Astrocyte (in vitro differentiated cells and primary cell): ENCODE results near the gene LRRN4. TPM values are rescaled to one million over a fixed set of nuclear protein-coding genes. Genes with fewer than 3 reads are reported as not detected.
A peak's percentile ranks its signal among the peaks of the same experiment; 100 is the strongest.

Experiments
- DNase-seq: peaks from one replicate; pipeline ENCODE4 v3.0.0-alpha.2; 2010; ENCODE audit warnings: low read depth
- FAIRE-seq: peaks from 2 replicates; lab custom pipeline; 2011; peaks lifted over from hg19 to GRCh38; lab: Jason Lieb, UNC
- H2AFZ ChIP-seq: 2 replicates; pipeline ENCODE4 v1.6.0; 2012; ENCODE audit warnings: low read depth, low read length, inconsistent platforms
- H3K27ac ChIP-seq: 2 replicates; pipeline ENCODE4 v1.5.1; 2011; ENCODE audit warnings: low read depth, low read length, inconsistent platforms
- H3K27me3 ChIP-seq: 2 replicates; pipeline ENCODE4 v1.6.0; 2011; ENCODE audit warnings: low read length, inconsistent platforms; ENCODE audit not compliant: insufficient read depth
- H3K36me3 ChIP-seq: 2 replicates; pipeline ENCODE4 v1.5.1; 2011; ENCODE audit warnings: low read length, inconsistent platforms; ENCODE audit not compliant: insufficient read depth
- H3K4me1 ChIP-seq: 2 replicates; pipeline ENCODE4 v1.5.1; 2011; ENCODE audit warnings: low read length, inconsistent platforms; ENCODE audit not compliant: insufficient read depth
- H3K4me2 ChIP-seq: 2 replicates; pipeline ENCODE4 v1.6.0; 2012; ENCODE audit warnings: low read length, inconsistent platforms
- H3K4me3 ChIP-seq: 2 replicates; pipeline ENCODE4 v1.5.1; 2011; ENCODE audit warnings: low read depth, mild to moderate bottlenecking, low read length, inconsistent platforms; ENCODE audit not compliant: insufficient read depth
- H3K79me2 ChIP-seq: 2 replicates; pipeline ENCODE4 v1.6.0; 2012; ENCODE audit warnings: mild to moderate bottlenecking, low read length, inconsistent platforms; ENCODE audit not compliant: insufficient read depth
- H3K9ac ChIP-seq: 2 replicates; pipeline ENCODE4 v1.6.0; 2012; ENCODE audit warnings: mild to moderate bottlenecking, low read length, inconsistent platforms
- H3K9me3 ChIP-seq: 2 replicates; pipeline ENCODE4 v1.5.1; 2012; ENCODE audit warnings: low read depth, mild to moderate bottlenecking, low read length, inconsistent platforms; ENCODE audit not compliant: insufficient read depth
- H4K20me1 ChIP-seq: 2 replicates; pipeline ENCODE4 v1.6.0; 2012; ENCODE audit warnings: low read length, inconsistent platforms; ENCODE audit not compliant: insufficient read depth
- H3K27ac Mint-ChIP-seq: one replicate; pipeline ENCODE4 v1.8.0; 2021; ENCODE audit warnings: mild to moderate bottlenecking, mixed read lengths; ENCODE audit not compliant: unreplicated experiment
- H3K27me3 Mint-ChIP-seq: one replicate; pipeline ENCODE4 v1.8.0; 2021; ENCODE audit warnings: low read depth, mixed read lengths; ENCODE audit not compliant: unreplicated experiment
- H3K36me3 Mint-ChIP-seq: one replicate; pipeline ENCODE4 v1.8.0; 2021; ENCODE audit warnings: low read depth, mixed read lengths; ENCODE audit not compliant: unreplicated experiment
- H3K4me1 Mint-ChIP-seq: one replicate; pipeline ENCODE4 v1.8.0; 2021; ENCODE audit warnings: low read depth, mixed read lengths; ENCODE audit not compliant: unreplicated experiment
- H3K4me3 Mint-ChIP-seq: one replicate; pipeline ENCODE4 v1.8.0; 2021; ENCODE audit warnings: mild to moderate bottlenecking, moderate library complexity, mixed read lengths; ENCODE audit not compliant: unreplicated experiment
- H3K9me3 Mint-ChIP-seq: one replicate; pipeline ENCODE4 v1.8.0; 2021; ENCODE audit warnings: mild to moderate bottlenecking, mixed read lengths; ENCODE audit not compliant: unreplicated experiment
- EZH2 ChIP-seq: IDR thresholded peaks from 2 replicates; pipeline ENCODE4 v1.6.1; 2012; ENCODE audit warnings: mild to moderate bottlenecking, low read length, inconsistent platforms; ENCODE audit not compliant: insufficient read depth
- total RNA-seq: library from RNA; stranded (reverse); gene quantifications from 2 replicates; pipeline ENCODE4 v1.2.1, GENCODE V29; 2021
- TF ChIP-seq, protein P1 (sequence below): IDR thresholded peaks from 2 replicates; pipeline ENCODE4 v1.5.1; 2011; ENCODE audit warnings: low read depth, mild to moderate bottlenecking, inconsistent platforms, low read length, moderate library complexity; ENCODE audit not compliant: insufficient read depth

Gene LRRN4
- total RNA-seq, 1 donor from 2014 or later: 1.0 TPM

DNA sequence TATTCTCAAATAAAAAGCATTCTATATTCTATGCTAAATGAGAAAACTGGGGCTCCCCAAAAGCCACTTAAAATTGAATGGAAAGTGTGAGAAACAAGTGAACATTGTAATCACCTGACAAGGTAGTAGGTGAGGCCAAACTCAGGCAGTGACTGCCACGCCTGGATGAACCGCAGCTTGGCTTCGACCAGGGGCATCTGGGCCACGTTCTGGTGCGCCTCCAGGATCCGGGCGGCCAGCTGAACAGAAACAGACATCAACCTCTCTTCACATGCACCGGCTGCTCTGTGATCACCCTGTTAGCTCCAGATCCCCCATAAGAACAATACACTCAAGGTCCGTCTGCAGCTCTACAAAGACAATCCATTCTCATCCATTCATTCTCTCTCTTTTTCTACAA lies 30.1 kb upstream of the LRRN4 start:
- Mint-ChIP-seq H3K9me3 (no peaks in the 10 kb centered on the region), H3K4me3 (no peak overlapping the region), H3K27ac (no peak overlapping the region), H3K4me1 (no peaks in the 10 kb centered on the region), H3K36me3 (peaks cover 38% of the 10 kb centered on the region), H3K27me3 (no peaks in the 10 kb centered on the region)
- DNase-seq: no peak
- no peak for TF ChIP-seq EZH2
- TF ChIP-seq, protein P1, sequence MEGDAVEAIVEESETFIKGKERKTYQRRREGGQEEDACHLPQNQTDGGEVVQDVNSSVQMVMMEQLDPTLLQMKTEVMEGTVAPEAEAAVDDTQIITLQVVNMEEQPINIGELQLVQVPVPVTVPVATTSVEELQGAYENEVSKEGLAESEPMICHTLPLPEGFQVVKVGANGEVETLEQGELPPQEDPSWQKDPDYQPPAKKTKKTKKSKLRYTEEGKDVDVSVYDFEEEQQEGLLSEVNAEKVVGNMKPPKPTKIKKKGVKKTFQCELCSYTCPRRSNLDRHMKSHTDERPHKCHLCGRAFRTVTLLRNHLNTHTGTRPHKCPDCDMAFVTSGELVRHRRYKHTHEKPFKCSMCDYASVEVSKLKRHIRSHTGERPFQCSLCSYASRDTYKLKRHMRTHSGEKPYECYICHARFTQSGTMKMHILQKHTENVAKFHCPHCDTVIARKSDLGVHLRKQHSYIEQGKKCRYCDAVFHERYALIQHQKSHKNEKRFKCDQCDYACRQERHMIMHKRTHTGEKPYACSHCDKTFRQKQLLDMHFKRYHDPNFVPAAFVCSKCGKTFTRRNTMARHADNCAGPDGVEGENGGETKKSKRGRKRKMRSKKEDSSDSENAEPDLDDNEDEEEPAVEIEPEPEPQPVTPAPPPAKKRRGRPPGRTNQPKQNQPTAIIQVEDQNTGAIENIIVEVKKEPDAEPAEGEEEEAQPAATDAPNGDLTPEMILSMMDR: no peak
- Histone ChIP-seq H3K27ac (no peak overlapping the region), H3K27me3 (no peaks in the 10 kb centered on the region), H3K36me3 (no peaks in the 10 kb centered on the region), H3K9me3 (no peaks in the 10 kb centered on the region), H3K4me2 (no peak overlapping the region), H4K20me1 (no peaks in the 10 kb centered on the region), H3K4me3 (no peak overlapping the region), H3K4me1 (no peaks in the 10 kb centered on the region), H3K9ac (no peak overlapping the region), H3K79me2 (no peaks in the 10 kb centered on the region), H2AFZ (no peak overlapping the region)
- FAIRE-seq: no peak

DNA sequence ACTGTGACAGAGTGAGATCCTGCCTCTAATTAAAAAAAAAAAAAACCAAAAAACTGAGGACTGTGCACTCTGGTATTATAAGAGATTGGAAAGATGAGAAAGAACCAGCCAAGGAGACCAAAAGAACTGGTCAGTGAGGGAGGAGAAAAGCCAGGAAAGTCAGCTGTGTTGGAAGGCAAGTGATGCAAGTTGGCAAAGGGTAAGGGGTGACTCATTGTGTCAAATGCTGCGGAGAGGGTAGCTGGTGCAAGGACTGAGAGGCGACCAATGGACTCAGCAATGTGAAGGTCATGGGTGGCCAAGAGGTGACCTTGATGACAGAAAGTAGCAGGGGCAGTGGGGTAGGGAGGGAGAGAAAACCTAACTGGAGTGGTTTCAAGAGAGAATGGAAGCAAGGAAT lies 27.4 kb upstream of the LRRN4 start:
- no peaks in the 10 kb centered on the region for H3K27me3 ChIP-seq
- no peaks in the 10 kb centered on the region for H3K79me2 ChIP-seq
- DNase-seq (peak; percentile 42), FAIRE-seq (no peak)
- Mint-ChIP-seq H3K27ac (no peak overlapping the region), H3K27me3 (no peaks in the 10 kb centered on the region), H3K9me3 (no peaks in the 10 kb centered on the region), H3K4me3 (no peak overlapping the region), H3K36me3 (peaks cover 33% of the 10 kb centered on the region), H3K4me1 (no peaks in the 10 kb centered on the region)
- H3K9me3 ChIP-seq: no peaks in the 10 kb centered on the region
- no peak for TF ChIP-seq EZH2
- TF ChIP-seq, protein P1: no peak
- no peaks in the 10 kb centered on the region for H3K36me3 ChIP-seq
- no peak overlapping the region for H3K27ac ChIP-seq
- H3K4me1 ChIP-seq: no peaks in the 10 kb centered on the region
- no peak overlapping the region for H3K4me2 ChIP-seq
- no peak overlapping the region for H3K9ac ChIP-seq
- H3K4me3 ChIP-seq: no peak overlapping the region
- no peaks in the 10 kb centered on the region for H4K20me1 ChIP-seq
- H2AFZ ChIP-seq: no peak overlapping the region

DNA sequence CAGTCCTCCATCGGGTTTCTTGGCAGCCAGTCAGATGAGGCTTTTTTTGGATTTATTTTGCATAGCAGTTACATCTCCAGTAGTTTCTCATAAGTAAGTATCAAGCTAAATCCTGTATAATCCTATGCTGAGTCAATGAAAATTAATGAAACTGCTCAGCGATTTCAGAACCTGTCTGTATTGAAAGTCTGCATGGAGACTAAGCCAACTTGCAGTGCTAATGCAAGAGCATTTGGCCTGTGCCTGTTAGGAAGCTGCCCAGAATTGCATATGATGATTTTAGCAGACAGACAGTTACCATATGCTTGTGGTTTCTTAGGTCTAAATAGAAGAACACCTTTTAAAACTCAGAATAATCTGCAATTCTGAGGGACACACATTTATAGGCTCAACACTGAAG lies 25.2 kb upstream of the LRRN4 start:
- FAIRE-seq (no peak), DNase-seq (no peak)
- TF ChIP-seq EZH2: no peak
- TF ChIP-seq, protein P1: no peak
- Histone ChIP-seq H3K27me3 (no peaks in the 10 kb centered on the region), H3K4me1 (no peaks in the 10 kb centered on the region), H3K9ac (no peak overlapping the region), H2AFZ (no peak overlapping the region), H3K4me3 (no peak overlapping the region), H3K4me2 (no peak overlapping the region), H4K20me1 (no peaks in the 10 kb centered on the region), H3K79me2 (no peaks in the 10 kb centered on the region), H3K36me3 (no peaks in the 10 kb centered on the region), H3K27ac (no peak overlapping the region), H3K9me3 (no peaks in the 10 kb centered on the region)
- Mint-ChIP-seq H3K27ac (no peak overlapping the region), H3K4me3 (no peak overlapping the region), H3K9me3 (no peaks in the 10 kb centered on the region), H3K27me3 (no peaks in the 10 kb centered on the region), H3K4me1 (no peaks in the 10 kb centered on the region), H3K36me3 (peaks cover 21% of the 10 kb centered on the region)
